Measurements from ENCODE around the gene SMIM17.
"Not testable (repeated sequence)": the region's sequence is repeated elsewhere in the genome, so short reads cannot be mapped to it uniquely, and the experiment has no call there.

The SMIM17 gene

GRCh38 chr19:56661248-56661647 is 18.3 kb downstream of the SMIM17 start:
- DNase-seq = no peak

GRCh38 chr19:56663931-56664500 is 21.1 kb downstream of the SMIM17 start:
- no peak for DNase-seq

GRCh38 chr19:56664511-56664910 is 21.6 kb downstream of the SMIM17 start:
- no peak for DNase-seq

- no peak for DNase-seq
These were observed 24.4 kb downstream of the SMIM17 start for GRCh38 chr19:56667311-56667870.

- DNase-seq = no peak
These were observed 25.7 kb downstream of the SMIM17 start for GRCh38 chr19:56668676-56669075.

GRCh38 chr19:56670401-56670960 is 27.5 kb downstream of the SMIM17 start:
- DNase-seq = no peak

- DNase-seq = peak; percentile 57
These were observed 28.1 kb downstream of the SMIM17 start for GRCh38 chr19:56670961-56671612.

- peak; percentile 91 for DNase-seq
These were observed 28.6 kb downstream of the SMIM17 start, which contains the start of gene ZNF835 for GRCh38 chr19:56671613-56671994. TSS of gene ZNF835 (minus strand) at chr19:56671757. CDS start at chr19:56665198, 6,559 bp downstream.

- DNase-seq = not testable (repeated sequence)
These were observed 29.7 kb downstream of the SMIM17 start for GRCh38 chr19:56672610-56673009.

- no peak for DNase-seq
These were observed 35.2 kb downstream of the SMIM17 start for GRCh38 chr19:56678205-56678604.

GRCh38 chr19:56681702-56682101 is 38.7 kb downstream of the SMIM17 start:
- DNase-seq = no peak

- DNase-seq = no peak
These were observed 40.2 kb downstream of the SMIM17 start for GRCh38 chr19:56683116-56683515.

- no peak for DNase-seq
These were observed 44.1 kb downstream of the SMIM17 start for GRCh38 chr19:56687031-56687430.

- DNase-seq = no peak
These were observed 46.2 kb downstream of the SMIM17 start for GRCh38 chr19:56689198-56689597.

- DNase-seq = no peak
These were observed 47.7 kb downstream of the SMIM17 start for GRCh38 chr19:56690670-56691069.

GRCh38 chr19:56692206-56692895 is 49.4 kb downstream of the SMIM17 start:
- no peak for DNase-seq

- no peak for DNase-seq
These were observed 56.6 kb downstream of the SMIM17 start for GRCh38 chr19:56699552-56699951.

- no peak for DNase-seq
These were observed 58.9 kb downstream of the SMIM17 start for GRCh38 chr19:56701895-56702294.

GRCh38 chr19:56705939-56706338 is 63.0 kb downstream of the SMIM17 start:
- no peak for DNase-seq

Data from activated CD8-positive, alpha-beta memory T cell treated with anti-CD3 and anti-CD28 coated beads for 24 hours (primary cell).